ENCODE data around the gene ELP2.

ELP2 gene

DNA sequence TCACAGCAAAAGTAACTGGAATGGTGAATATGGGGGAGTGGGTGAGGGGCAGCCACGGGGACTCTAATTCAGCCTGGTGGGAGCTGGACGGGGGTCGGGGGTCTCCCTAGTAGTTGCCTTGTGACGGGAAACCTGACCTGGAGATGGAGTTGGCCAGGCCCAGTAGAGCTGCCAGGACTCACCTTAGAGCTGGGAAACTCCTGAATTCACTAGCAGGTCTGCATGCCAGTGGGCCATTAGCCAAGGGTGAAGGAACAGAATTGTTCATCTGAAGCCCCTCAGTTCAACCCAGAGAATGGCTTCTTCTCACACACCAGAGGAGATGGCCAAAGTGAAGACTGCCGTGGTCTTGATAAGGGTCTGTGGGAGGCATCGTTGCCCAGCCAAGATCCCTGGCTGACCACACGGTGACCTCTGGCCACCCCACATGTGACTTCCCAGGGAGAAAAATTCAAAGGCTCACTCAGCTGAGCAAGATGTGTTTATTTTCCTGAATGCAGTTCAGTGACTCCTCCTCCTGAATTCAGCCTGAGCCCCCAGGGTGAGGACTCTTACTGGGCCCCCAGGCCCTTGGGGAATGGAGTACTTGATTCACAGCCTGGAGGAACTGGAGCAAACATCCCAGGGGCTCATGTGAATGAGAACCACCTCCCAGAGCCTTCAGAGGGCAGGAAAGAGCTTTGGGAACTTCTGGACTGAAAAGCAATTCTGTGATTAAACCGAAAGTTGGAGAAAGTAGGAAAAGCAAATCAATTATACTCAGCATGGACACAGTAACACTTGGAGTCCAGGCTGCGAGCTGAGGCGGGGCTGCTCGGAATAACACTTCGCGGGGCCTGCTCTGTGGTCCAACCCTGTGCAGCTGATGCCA lies 82.8 kb downstream of the ELP2 start:
- no peak overlapping the region for H3K4me3 ChIP-seq (ENCODE audit: low read depth, low read length)

GRCh38 chr18:36214811-36215210 lies 85.1 kb downstream of the ELP2 start:
- H3K4me3 ChIP-seq (ENCODE audit: low read depth, low read length), result no peak overlapping the region

DNA sequence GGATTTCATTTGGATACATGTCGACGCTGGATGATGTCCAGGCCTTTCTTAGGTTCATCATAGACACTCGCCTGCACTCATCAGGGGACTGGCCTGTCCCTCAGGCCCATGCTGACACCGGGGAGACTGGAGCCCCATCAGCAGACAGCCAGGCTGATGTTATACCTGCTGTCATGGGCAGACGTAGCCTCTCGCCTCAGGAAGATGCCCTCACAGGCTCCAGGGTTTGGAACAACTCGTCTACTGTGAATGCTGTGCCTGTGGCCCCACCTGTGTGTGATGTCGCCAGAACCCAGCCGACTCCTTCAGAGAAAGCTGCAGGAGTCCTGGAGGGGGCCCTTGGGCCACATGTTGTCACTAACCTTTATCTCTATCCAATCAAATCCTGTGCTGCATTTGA lies 85.9 kb downstream of the ELP2 start:
- no peak overlapping the region for H3K4me3 ChIP-seq (ENCODE audit: low read depth, low read length)

DNA sequence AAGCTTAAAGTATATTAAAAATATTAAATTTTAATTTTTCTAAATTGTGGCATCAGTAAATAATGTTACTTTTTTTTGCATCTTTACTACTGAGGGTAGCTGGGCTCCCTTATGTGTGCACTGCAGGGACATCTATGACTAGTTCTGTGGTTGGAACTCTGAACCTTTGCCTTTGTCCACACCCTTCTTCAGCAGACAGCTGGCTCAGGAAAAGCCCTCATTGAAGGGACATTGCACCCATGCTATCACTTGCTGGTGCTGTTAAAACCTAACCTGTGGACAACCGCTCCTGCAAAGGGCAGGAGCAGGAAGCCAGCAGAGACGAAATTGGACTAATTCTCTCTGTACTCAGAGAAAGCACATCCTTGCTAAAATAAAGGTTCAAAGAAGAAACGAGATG lies 87.6 kb downstream of the ELP2 start:
- H3K4me3 ChIP-seq (ENCODE audit: low read depth, low read length), result no peak overlapping the region

DNA sequence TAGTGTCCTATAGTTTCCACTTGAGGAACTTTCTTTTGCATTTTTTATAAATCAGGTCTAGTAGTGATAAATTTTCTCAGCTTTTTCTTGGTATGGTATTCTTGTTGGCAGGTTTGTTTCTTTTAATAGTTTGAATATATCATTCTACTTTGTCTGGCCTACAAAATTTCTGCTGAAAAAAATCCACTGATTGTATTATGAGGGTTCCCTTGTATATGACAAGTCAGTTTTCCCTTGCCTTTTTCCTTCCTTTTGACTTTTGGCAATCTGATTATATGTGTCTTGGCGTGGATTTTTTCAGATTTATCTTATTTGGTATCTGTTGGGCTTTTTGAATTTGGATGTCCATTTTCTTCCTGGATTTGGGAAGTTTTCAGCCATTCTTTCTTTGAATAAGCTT lies 99.5 kb downstream of the ELP2 start:
- no peak overlapping the region for H3K4me3 ChIP-seq (ENCODE audit: low read depth, low read length)

Measured in iPS-11a (cell line).